ENCODE measurements around the gene SPP2. TPM values are rescaled to one million over a fixed set of nuclear protein-coding genes. Genes with fewer than 3 reads are reported as not detected.

The SPP2 gene
- polyA plus RNA-seq = not detected

GRCh38 chr2:234050455-234051135 is at the start of gene SPP2:
TSS of gene SPP2 (plus strand) at chr2:234050702. CDS start at chr2:234050787, 85 bp downstream.
- H3K27ac ChIP-seq (ENCODE audit: low read depth in 2 of 2, low read length in 1 of 2) = no peak within 1 kb of the TSS
- H3K27me3 ChIP-seq (ENCODE audit: control insufficient read depth in 1 of 2, insufficient read depth in 2 of 2, low read length in 2 of 2) = no peaks in the 10 kb centered on the region
- H3K4me3 ChIP-seq (ENCODE audit: low read depth in 1 of 2, low read length in 2 of 2) = no peak within 1 kb of the TSS
- H3K9me3 ChIP-seq (ENCODE audit: control insufficient read depth in 2 of 2, insufficient read depth in 1 of 2, low read depth in 1 of 2, low read length in 1 of 2) = no peaks in the 10 kb centered on the region
- WGBS, 2 donors = 85 to 86% methylated on average over 9 of the region's 9 CpGs
- H3K4me1 ChIP-seq (ENCODE audit: control insufficient read depth in 2 of 2, insufficient read depth in 2 of 2, low read length in 1 of 2) = no peaks in the 10 kb centered on the region
- H3K36me3 ChIP-seq (ENCODE audit: control insufficient read depth in 2 of 2, insufficient read depth in 2 of 2, low read length in 1 of 2) = no peaks in the 10 kb centered on the region

GRCh38 chr2:234001380-234002160 is 48.9 kb upstream of the SPP2 start:
- H3K4me1 ChIP-seq (ENCODE audit: control insufficient read depth in 2 of 2, insufficient read depth in 2 of 2, low read length in 1 of 2) = no peaks in the 10 kb centered on the region
- WGBS, 2 donors = 85 to 90% methylated on average over 8 of the region's 8 CpGs
- peaks cover 0 to 2% of the 10 kb centered on the region in 2 donors for H3K27me3 ChIP-seq (ENCODE audit: control insufficient read depth in 1 of 2, insufficient read depth in 2 of 2, low read length in 2 of 2)
- H3K4me3 ChIP-seq (ENCODE audit: low read depth in 1 of 2, low read length in 2 of 2) = no peak overlapping the region
- no peaks in the 10 kb centered on the region for H3K36me3 ChIP-seq (ENCODE audit: control insufficient read depth in 2 of 2, insufficient read depth in 2 of 2, low read length in 1 of 2)
- no peaks in the 10 kb centered on the region for H3K9me3 ChIP-seq (ENCODE audit: control insufficient read depth in 2 of 2, insufficient read depth in 1 of 2, low read depth in 1 of 2, low read length in 1 of 2)
- H3K27ac ChIP-seq (ENCODE audit: low read depth in 2 of 2, low read length in 1 of 2) = no peak overlapping the region

GRCh38 chr2:234002281-234002680 is 48.2 kb upstream of the SPP2 start:
- WGBS, 2 donors = 90% methylated on average over 4 of the region's 4 CpGs

GRCh38 chr2:234003972-234004617 is 46.4 kb upstream of the SPP2 start:
- H3K27me3 ChIP-seq (ENCODE audit: control insufficient read depth in 1 of 2, insufficient read depth in 2 of 2, low read length in 2 of 2) = peaks cover 0 to 2% of the 10 kb centered on the region in 2 donors
- H3K36me3 ChIP-seq (ENCODE audit: control insufficient read depth in 2 of 2, insufficient read depth in 2 of 2, low read length in 1 of 2) = no peaks in the 10 kb centered on the region
- H3K4me3 ChIP-seq (ENCODE audit: low read depth in 1 of 2, low read length in 2 of 2) = no peak overlapping the region
- no peaks in the 10 kb centered on the region for H3K9me3 ChIP-seq (ENCODE audit: control insufficient read depth in 2 of 2, insufficient read depth in 1 of 2, low read depth in 1 of 2, low read length in 1 of 2)
- H3K27ac ChIP-seq (ENCODE audit: low read depth in 2 of 2, low read length in 1 of 2) = no peak overlapping the region
- 24 to 37% methylated on average over 8 of the region's 8 CpGs for WGBS, 2 donors
- H3K4me1 ChIP-seq (ENCODE audit: control insufficient read depth in 2 of 2, insufficient read depth in 2 of 2, low read length in 1 of 2) = no peaks in the 10 kb centered on the region

More at GRCh38 chr2:234002281-234002680, 48.2 kb upstream of the SPP2 start:
- Histone ChIP-seq H3K9me3 (ENCODE audit: control insufficient read depth in 2 of 2, insufficient read depth in 1 of 2, low read depth in 1 of 2, low read length in 1 of 2) (no peaks in the 10 kb centered on the region), H3K4me3 (ENCODE audit: low read depth in 1 of 2, low read length in 2 of 2) (no peak overlapping the region), H3K36me3 (ENCODE audit: control insufficient read depth in 2 of 2, insufficient read depth in 2 of 2, low read length in 1 of 2) (no peaks in the 10 kb centered on the region), H3K4me1 (ENCODE audit: control insufficient read depth in 2 of 2, insufficient read depth in 2 of 2, low read length in 1 of 2) (no peaks in the 10 kb centered on the region), H3K27ac (ENCODE audit: low read depth in 2 of 2, low read length in 1 of 2) (no peak overlapping the region), H3K27me3 (ENCODE audit: control insufficient read depth in 1 of 2, insufficient read depth in 2 of 2, low read length in 2 of 2) (peaks cover 0 to 2% of the 10 kb centered on the region in 2 donors)

- WGBS, 2 donors = 82 to 86% methylated on average over 2 of the region's 2 CpGs
- Histone ChIP-seq H3K27me3 (ENCODE audit: control insufficient read depth in 1 of 2, insufficient read depth in 2 of 2, low read length in 2 of 2) (peaks cover 0 to 2% of the 10 kb centered on the region in 2 donors), H3K9me3 (ENCODE audit: control insufficient read depth in 2 of 2, insufficient read depth in 1 of 2, low read depth in 1 of 2, low read length in 1 of 2) (no peaks in the 10 kb centered on the region), H3K4me1 (ENCODE audit: control insufficient read depth in 2 of 2, insufficient read depth in 2 of 2, low read length in 1 of 2) (no peaks in the 10 kb centered on the region), H3K4me3 (ENCODE audit: low read depth in 1 of 2, low read length in 2 of 2) (no peak overlapping the region), H3K27ac (ENCODE audit: low read depth in 2 of 2, low read length in 1 of 2) (no peak overlapping the region), H3K36me3 (ENCODE audit: control insufficient read depth in 2 of 2, insufficient read depth in 2 of 2, low read length in 1 of 2) (no peaks in the 10 kb centered on the region)
Observed at GRCh38 chr2:234005126-234005525, 45.4 kb upstream of the SPP2 start.

GRCh38 chr2:234006501-234006900 is 44.0 kb upstream of the SPP2 start:
- Histone ChIP-seq H3K4me1 (ENCODE audit: control insufficient read depth in 2 of 2, insufficient read depth in 2 of 2, low read length in 1 of 2) (no peaks in the 10 kb centered on the region), H3K27ac (ENCODE audit: low read depth in 2 of 2, low read length in 1 of 2) (no peak overlapping the region)
- 75 to 80% methylated on average over 3 of the region's 3 CpGs for WGBS, 2 donors

GRCh38 chr2:234014427-234014826 is 36.1 kb upstream of the SPP2 start:
- Histone ChIP-seq H3K4me3 (ENCODE audit: low read depth in 1 of 2, low read length in 2 of 2) (no peak overlapping the region), H3K9me3 (ENCODE audit: control insufficient read depth in 2 of 2, insufficient read depth in 1 of 2, low read depth in 1 of 2, low read length in 1 of 2) (no peaks in the 10 kb centered on the region), H3K27ac (ENCODE audit: low read depth in 2 of 2, low read length in 1 of 2) (no peak overlapping the region), H3K4me1 (ENCODE audit: control insufficient read depth in 2 of 2, insufficient read depth in 2 of 2, low read length in 1 of 2) (no peaks in the 10 kb centered on the region), H3K36me3 (ENCODE audit: control insufficient read depth in 2 of 2, insufficient read depth in 2 of 2, low read length in 1 of 2) (no peaks in the 10 kb centered on the region), H3K27me3 (ENCODE audit: control insufficient read depth in 1 of 2, insufficient read depth in 2 of 2, low read length in 2 of 2) (no peaks in the 10 kb centered on the region)
- WGBS, 2 donors = 94 to 96% methylated on average over 1 of the region's 1 CpG

More at GRCh38 chr2:234006501-234006900, 44.0 kb upstream of the SPP2 start:
- H3K27me3 ChIP-seq (ENCODE audit: control insufficient read depth in 1 of 2, insufficient read depth in 2 of 2, low read length in 2 of 2) = peaks cover 0 to 2% of the 10 kb centered on the region in 2 donors
- no peaks in the 10 kb centered on the region for H3K9me3 ChIP-seq (ENCODE audit: control insufficient read depth in 2 of 2, insufficient read depth in 1 of 2, low read depth in 1 of 2, low read length in 1 of 2)
- H3K4me3 ChIP-seq (ENCODE audit: low read depth in 1 of 2, low read length in 2 of 2) = no peak overlapping the region
- no peaks in the 10 kb centered on the region for H3K36me3 ChIP-seq (ENCODE audit: control insufficient read depth in 2 of 2, insufficient read depth in 2 of 2, low read length in 1 of 2)

- 65 to 69% methylated on average over 3 of the region's 3 CpGs for WGBS, 2 donors
- Histone ChIP-seq H3K27ac (ENCODE audit: low read depth in 2 of 2, low read length in 1 of 2) (no peak overlapping the region), H3K27me3 (ENCODE audit: control insufficient read depth in 1 of 2, insufficient read depth in 2 of 2, low read length in 2 of 2) (no peaks in the 10 kb centered on the region), H3K9me3 (ENCODE audit: control insufficient read depth in 2 of 2, insufficient read depth in 1 of 2, low read depth in 1 of 2, low read length in 1 of 2) (no peaks in the 10 kb centered on the region), H3K4me1 (ENCODE audit: control insufficient read depth in 2 of 2, insufficient read depth in 2 of 2, low read length in 1 of 2) (no peaks in the 10 kb centered on the region), H3K36me3 (ENCODE audit: control insufficient read depth in 2 of 2, insufficient read depth in 2 of 2, low read length in 1 of 2) (no peaks in the 10 kb centered on the region), H3K4me3 (ENCODE audit: low read depth in 1 of 2, low read length in 2 of 2) (no peak overlapping the region)
Observed at GRCh38 chr2:234015861-234016260, 34.6 kb upstream of the SPP2 start.

GRCh38 chr2:234019896-234020295 is 30.6 kb upstream of the SPP2 start:
- 85 to 90% methylated on average over 4 of the region's 4 CpGs for WGBS, 2 donors
- H3K27me3 ChIP-seq (ENCODE audit: control insufficient read depth in 1 of 2, insufficient read depth in 2 of 2, low read length in 2 of 2) = no peaks in the 10 kb centered on the region
- no peak overlapping the region for H3K4me3 ChIP-seq (ENCODE audit: low read depth in 1 of 2, low read length in 2 of 2)
- no peaks in the 10 kb centered on the region for H3K4me1 ChIP-seq (ENCODE audit: control insufficient read depth in 2 of 2, insufficient read depth in 2 of 2, low read length in 1 of 2)
- no peak overlapping the region for H3K27ac ChIP-seq (ENCODE audit: low read depth in 2 of 2, low read length in 1 of 2)
- H3K36me3 ChIP-seq (ENCODE audit: control insufficient read depth in 2 of 2, insufficient read depth in 2 of 2, low read length in 1 of 2) = no peaks in the 10 kb centered on the region
- peaks cover 3 to 6% of the 10 kb centered on the region in 2 donors for H3K9me3 ChIP-seq (ENCODE audit: control insufficient read depth in 2 of 2, insufficient read depth in 1 of 2, low read depth in 1 of 2, low read length in 1 of 2)

Data from esophagus (tissue), 2 donors.